MM.1S (cell line): ENCODE results near the gene RPS6KA3.

Experiments used
- DNase-seq: peaks from one replicate; pipeline ENCODE4 v3.0.0-alpha.2; 2015
- H2AFZ ChIP-seq: fragments of 300-600 bp; sonication (generic); 2 replicates; pipeline ENCODE4 v1.6.0; 2016; ENCODE audit warnings: antibody characterized with exemption, low read length
- H3F3A ChIP-seq: fragments of 300-600 bp; sonication (generic); 2 replicates; pipeline ENCODE4 v1.6.1; 2016; ENCODE audit warnings: mild to moderate bottlenecking, antibody characterized with exemption, low read length, moderate library complexity, mixed read lengths; ENCODE audit not compliant: insufficient read depth
- H3K27ac ChIP-seq: fragments of 300-600 bp; sonication (generic); 2 replicates; pipeline ENCODE4 v1.5.1; 2016; ENCODE audit warnings: mild to moderate bottlenecking, low read length
- H3K27me3 ChIP-seq: fragments of 300-600 bp; sonication (generic); replicated peaks from 2 replicates; pipeline ENCODE4 v1.6.0; 2016; ENCODE audit warnings: low read length; ENCODE audit not compliant: insufficient read depth
- H3K36me3 ChIP-seq: fragments of 300-600 bp; sonication (generic); replicated peaks from 2 replicates; pipeline ENCODE4 v1.6.1; 2016; ENCODE audit warnings: mild to moderate bottlenecking, low read length, mixed read lengths; ENCODE audit not compliant: insufficient read depth
- H3K4me1 ChIP-seq: fragments of 300-600 bp; sonication (generic); 2 replicates; pipeline ENCODE4 v1.6.1; 2016; ENCODE audit warnings: low read length, mixed read lengths
- H3K4me2 ChIP-seq: fragments of 300-600 bp; sonication (generic); 2 replicates; pipeline ENCODE4 v1.6.0; 2016; ENCODE audit warnings: low read depth, low read length
- H3K4me3 ChIP-seq: fragments of 300-600 bp; sonication (generic); 2 replicates; pipeline ENCODE4 v1.5.1; 2016; ENCODE audit warnings: low read length, mixed read lengths
- H3K79me2 ChIP-seq: fragments of 300-600 bp; sonication (generic); 2 replicates; pipeline ENCODE4 v1.6.1; 2016; ENCODE audit warnings: mixed run types, low read length, mixed read lengths
- H3K9ac ChIP-seq: fragments of 300-600 bp; sonication (generic); 2 replicates; pipeline ENCODE4 v1.6.1; 2016; ENCODE audit warnings: low read length, mixed read lengths
- H3K9me2 ChIP-seq: fragments of 300-600 bp; sonication (generic); replicated peaks from 2 replicates; pipeline ENCODE4 v1.6.1; 2016; ENCODE audit warnings: mild to moderate bottlenecking, low read length, mixed read lengths; ENCODE audit not compliant: insufficient read depth
- H3K9me3 ChIP-seq: fragments of 300-600 bp; sonication (generic); replicated peaks from 2 replicates; pipeline ENCODE4 v1.6.1; 2016; ENCODE audit warnings: mild to moderate bottlenecking, low read length, mixed read lengths; ENCODE audit not compliant: insufficient read depth
- H4K20me1 ChIP-seq: fragments of 300-600 bp; sonication (generic); 2 replicates; pipeline ENCODE4 v1.6.1; 2016; ENCODE audit warnings: mild to moderate bottlenecking, low read length, moderate library complexity, mixed read lengths; ENCODE audit not compliant: insufficient read depth
- EZH2 ChIP-seq: fragments of 300-600 bp; sonication (generic); optimal IDR thresholded peaks from 2 replicates; pipeline ENCODE3; 2017; ENCODE audit warnings: low read depth, mild to moderate bottlenecking, antibody characterized with exemption, low read length, mixed read lengths
- EZH2phosphoT487 ChIP-seq: fragments of 300-600 bp; sonication (generic); IDR thresholded peaks from 2 replicates; pipeline ENCODE4 v1.6.1; 2018; ENCODE audit warnings: antibody characterized with exemption, low read length
- TF ChIP-seq, protein P1 (sequence below): fragments of 300-600 bp; sonication (generic); IDR thresholded peaks from 2 replicates; pipeline ENCODE4 v1.5.1; 2016; ENCODE audit warnings: antibody characterized with exemption, low read length, mixed read lengths

The RPS6KA3 gene

DNA sequence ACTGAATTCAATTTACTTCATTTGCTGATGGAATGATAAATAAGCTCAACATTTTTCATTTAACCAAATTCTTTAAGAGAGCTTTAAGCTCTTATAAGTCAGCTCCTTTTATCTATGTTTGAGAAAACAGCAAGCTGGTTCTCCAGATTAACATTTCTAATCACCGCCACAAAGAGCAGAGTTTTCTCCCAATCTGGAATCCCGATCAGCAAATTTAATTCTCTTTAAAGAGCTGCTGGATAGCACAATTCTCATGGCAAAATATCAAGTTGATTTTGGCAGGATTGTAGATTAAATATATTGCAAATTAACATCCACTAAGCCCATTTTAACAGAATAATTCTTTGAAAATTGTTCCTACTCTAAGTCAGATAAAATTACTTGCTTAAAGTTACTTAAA is 48.8 kb downstream of the RPS6KA3 start:
- no peaks in the 10 kb centered on the region for H3K9me3 ChIP-seq
- no peak overlapping the region for H2AFZ ChIP-seq
- H4K20me1 ChIP-seq, result no peaks in the 10 kb centered on the region
- H3K4me3 ChIP-seq, result no peak overlapping the region
- no peaks in the 10 kb centered on the region for H3K9me2 ChIP-seq
- DNase-seq, result no peak
- TF ChIP-seq EZH2 (no peak), EZH2phosphoT487 (no peak)
- TF ChIP-seq, protein P1, sequence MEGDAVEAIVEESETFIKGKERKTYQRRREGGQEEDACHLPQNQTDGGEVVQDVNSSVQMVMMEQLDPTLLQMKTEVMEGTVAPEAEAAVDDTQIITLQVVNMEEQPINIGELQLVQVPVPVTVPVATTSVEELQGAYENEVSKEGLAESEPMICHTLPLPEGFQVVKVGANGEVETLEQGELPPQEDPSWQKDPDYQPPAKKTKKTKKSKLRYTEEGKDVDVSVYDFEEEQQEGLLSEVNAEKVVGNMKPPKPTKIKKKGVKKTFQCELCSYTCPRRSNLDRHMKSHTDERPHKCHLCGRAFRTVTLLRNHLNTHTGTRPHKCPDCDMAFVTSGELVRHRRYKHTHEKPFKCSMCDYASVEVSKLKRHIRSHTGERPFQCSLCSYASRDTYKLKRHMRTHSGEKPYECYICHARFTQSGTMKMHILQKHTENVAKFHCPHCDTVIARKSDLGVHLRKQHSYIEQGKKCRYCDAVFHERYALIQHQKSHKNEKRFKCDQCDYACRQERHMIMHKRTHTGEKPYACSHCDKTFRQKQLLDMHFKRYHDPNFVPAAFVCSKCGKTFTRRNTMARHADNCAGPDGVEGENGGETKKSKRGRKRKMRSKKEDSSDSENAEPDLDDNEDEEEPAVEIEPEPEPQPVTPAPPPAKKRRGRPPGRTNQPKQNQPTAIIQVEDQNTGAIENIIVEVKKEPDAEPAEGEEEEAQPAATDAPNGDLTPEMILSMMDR, result no peak
- H3K79me2 ChIP-seq, result 0 out of 2 replicates have a peak, but pooled peaks cover 3% of the 10 kb centered on the region
- no peaks in the 10 kb centered on the region for H3K27me3 ChIP-seq
- no peak overlapping the region for H3K9ac ChIP-seq
- H3F3A ChIP-seq, result no peaks in the 10 kb centered on the region
- H3K4me2 ChIP-seq, result no peak overlapping the region
- H3K36me3 ChIP-seq, result no peaks in the 10 kb centered on the region
- H3K4me1 ChIP-seq, result 0 out of 2 replicates have a peak, but pooled peaks cover 2% of the 10 kb centered on the region
- H3K27ac ChIP-seq, result no peak overlapping the region

DNA sequence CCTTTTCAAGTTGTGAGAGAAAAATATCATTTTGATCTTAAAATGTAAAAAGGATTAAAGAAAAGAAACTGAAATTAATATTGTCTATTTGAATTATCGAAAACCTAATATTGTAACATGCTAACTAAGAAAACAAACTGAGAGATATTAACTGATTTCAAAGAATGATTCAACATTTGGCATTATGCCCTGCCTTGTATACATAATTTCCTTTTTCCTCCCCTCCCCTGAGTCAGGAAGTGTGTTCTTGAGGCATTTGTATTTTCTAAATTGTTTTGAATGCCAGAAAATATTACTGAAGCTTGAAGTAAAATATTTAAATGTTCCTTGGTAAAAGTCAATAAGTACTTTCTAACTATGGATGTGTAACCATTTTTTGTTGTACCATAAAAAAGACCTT is 49.4 kb downstream of the RPS6KA3 start:
- no peaks in the 10 kb centered on the region for H3K27me3 ChIP-seq
- H3K9me3 ChIP-seq, result no peaks in the 10 kb centered on the region
- H3K79me2 ChIP-seq, result 0 out of 2 replicates have a peak, but pooled peaks cover 3% of the 10 kb centered on the region
- H3F3A ChIP-seq, result no peaks in the 10 kb centered on the region
- 0 out of 2 replicates have a peak, but pooled peaks cover 4% of the 10 kb centered on the region for H3K4me1 ChIP-seq
- H4K20me1 ChIP-seq, result no peaks in the 10 kb centered on the region
- no peaks in the 10 kb centered on the region for H3K36me3 ChIP-seq
- H3K9me2 ChIP-seq, result no peaks in the 10 kb centered on the region
- no peak overlapping the region for H3K9ac ChIP-seq
- no peak overlapping the region for H2AFZ ChIP-seq
- H3K4me2 ChIP-seq, result no peak overlapping the region
- TF ChIP-seq EZH2phosphoT487 (no peak), EZH2 (no peak)
- TF ChIP-seq, protein P1, result no peak
- no peak overlapping the region for H3K4me3 ChIP-seq
- no peak overlapping the region for H3K27ac ChIP-seq
- DNase-seq, result no peak

GRCh38 chrX:20215565-20215964 is 51.1 kb downstream of the RPS6KA3 start:
- no peaks in the 10 kb centered on the region for H4K20me1 ChIP-seq
- no peak overlapping the region for H3K4me2 ChIP-seq
- H3K9me3 ChIP-seq, result no peaks in the 10 kb centered on the region
- H3K27ac ChIP-seq, result no peak overlapping the region
- no peak overlapping the region for H2AFZ ChIP-seq
- H3K36me3 ChIP-seq, result no peaks in the 10 kb centered on the region
- H3K4me3 ChIP-seq, result no peak overlapping the region
- H3K79me2 ChIP-seq, result 0 out of 2 replicates have a peak, but pooled peaks cover 3% of the 10 kb centered on the region
- TF ChIP-seq EZH2phosphoT487 (no peak), EZH2 (no peak)
- TF ChIP-seq, protein P1, result no peak
- no peak overlapping the region for H3K9ac ChIP-seq
- H3K9me2 ChIP-seq, result no peaks in the 10 kb centered on the region
- no peaks in the 10 kb centered on the region for H3F3A ChIP-seq
- DNase-seq, result no peak
- H3K27me3 ChIP-seq, result no peaks in the 10 kb centered on the region
- 0 out of 2 replicates have a peak, but pooled peaks cover 4% of the 10 kb centered on the region for H3K4me1 ChIP-seq
